HK-2 (cell line): ENCODE measurements around the gene GDF2.

ENCODE experiments used
- DNase-seq: peaks from one replicate; pipeline ENCODE4 v3.0.0-alpha.2; 2018; ENCODE audit not compliant: unreplicated experiment

The GDF2 gene

DNA sequence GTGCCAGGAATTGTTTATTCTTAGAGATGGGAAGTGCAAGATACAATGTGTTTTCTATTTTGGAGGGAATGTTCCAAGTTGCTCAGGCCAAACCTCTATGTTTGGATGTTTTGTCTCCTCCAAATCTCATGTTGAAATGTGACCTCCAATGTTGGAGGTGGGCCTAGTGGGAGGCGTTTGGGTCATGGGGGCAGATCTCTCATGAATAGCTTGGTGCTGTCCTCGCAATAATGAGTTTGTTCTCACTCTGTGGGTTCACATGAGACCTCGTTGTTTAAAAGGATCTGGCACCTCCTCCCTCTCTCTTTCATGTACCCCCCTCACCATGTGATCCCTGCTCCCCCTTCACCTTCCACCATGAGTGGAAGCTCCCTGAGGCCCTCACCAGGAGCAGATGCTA, 30.6 kb upstream of the GDF2 start:
- no peak for DNase-seq

- no peak for DNase-seq
Measured at GRCh38 chr10:47294057-47294456, 28.2 kb upstream of the GDF2 start.

- no peak for DNase-seq
Measured at GRCh38 chr10:47294501-47294900, 27.8 kb upstream of the GDF2 start.

DNA sequence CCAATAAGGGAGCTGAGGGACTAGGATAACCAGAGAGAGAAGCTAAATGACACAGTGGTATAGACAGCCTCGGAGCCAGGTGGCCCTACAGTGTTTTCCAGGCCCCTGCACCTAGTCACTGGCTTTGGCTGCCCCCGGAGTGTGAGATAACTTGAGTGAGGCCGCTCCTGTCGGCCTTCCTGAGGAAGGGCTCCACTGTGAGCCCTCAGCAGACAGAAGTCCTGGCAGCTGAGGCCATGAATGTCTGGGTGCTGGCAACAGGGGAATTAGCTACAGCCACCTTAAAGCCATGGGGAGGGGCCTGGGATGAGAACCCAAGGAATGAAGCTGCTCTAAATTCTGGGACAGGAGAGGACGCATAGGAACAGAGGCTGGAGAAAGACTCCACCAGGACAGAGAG, 26.8 kb upstream of the GDF2 start:
- no peak for DNase-seq

GRCh38 chr10:47296156-47296894, 25.9 kb upstream of the GDF2 start:
- no peak for DNase-seq

- no peak for DNase-seq
Measured at GRCh38 chr10:47296941-47297340, 25.3 kb upstream of the GDF2 start.

GRCh38 chr10:47297866-47298540, 24.3 kb upstream of the GDF2 start:
- DNase-seq, result no peak

GRCh38 chr10:47298715-47299114, 23.5 kb upstream of the GDF2 start:
- DNase-seq, result no peak

DNA sequence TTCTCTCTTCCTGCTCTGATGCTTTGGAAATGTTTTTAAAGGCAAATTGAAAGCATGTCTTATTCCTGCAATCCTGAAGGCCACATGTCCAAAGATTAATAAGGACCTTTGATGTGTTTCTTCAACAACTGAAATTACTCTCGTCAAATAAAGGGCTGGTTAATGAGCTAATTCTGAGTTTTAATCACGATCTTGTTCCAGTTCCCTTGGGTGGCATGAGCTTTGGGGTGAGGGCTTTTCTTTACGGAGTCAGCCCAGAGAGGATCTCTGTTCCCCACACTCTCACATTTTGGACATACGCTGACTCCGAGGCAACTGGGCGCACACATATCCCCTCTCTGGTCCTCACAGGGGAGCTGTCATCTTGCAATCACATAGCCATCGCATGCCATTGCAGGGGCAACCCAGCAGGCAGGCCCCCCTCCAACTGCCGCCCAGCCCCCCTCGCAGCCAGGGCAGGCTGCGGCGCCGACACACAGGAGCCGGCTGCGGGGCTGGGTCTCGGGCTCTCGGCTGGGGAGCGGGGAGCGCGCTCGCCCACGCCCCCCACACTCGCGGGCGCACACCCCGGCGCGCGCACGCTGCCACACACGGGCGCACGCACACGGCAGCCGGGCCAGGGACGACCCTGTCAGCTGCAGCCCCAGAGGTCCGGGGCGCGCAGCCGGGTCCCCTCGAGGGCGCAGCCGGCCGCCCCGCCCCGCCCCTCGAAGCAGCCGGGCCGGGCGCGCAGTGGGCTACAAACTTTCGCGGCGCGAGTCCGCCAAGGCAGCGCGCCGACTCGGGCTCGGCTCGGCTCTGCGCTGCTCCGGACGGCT, 22.4 kb upstream of the GDF2 start, which contains the start of gene GDF10:
TSS of gene GDF10 (plus strand) at position 587 of the 818 bp plus-strand sequence. CDS start 455 bp downstream, outside the sequence.
- no peak for DNase-seq

GRCh38 chr10:47300429-47300931, 21.8 kb upstream of the GDF2 start:
- DNase-seq, result no peak

- DNase-seq, result no peak
Measured at GRCh38 chr10:47301833-47302232, 20.4 kb upstream of the GDF2 start.

DNA sequence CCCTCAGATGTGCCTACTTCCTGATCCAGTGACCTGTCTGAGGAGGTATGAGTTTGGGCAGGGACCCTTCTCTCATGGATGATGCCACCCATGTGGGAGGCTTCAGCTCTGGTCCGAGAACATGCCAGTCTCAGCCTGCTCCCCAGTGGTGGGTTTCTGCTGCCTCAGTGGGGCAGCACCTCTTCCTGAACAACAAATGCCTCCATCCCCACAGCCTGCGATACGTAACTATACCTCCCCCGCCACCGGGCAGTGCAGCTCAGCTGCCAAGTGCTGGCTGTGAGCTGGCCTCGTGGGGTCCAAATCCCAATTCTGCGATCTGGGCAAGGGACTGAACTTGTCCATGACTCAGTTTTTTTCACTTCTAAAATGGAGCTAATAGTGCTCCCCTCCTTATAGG, 19.1 kb upstream of the GDF2 start:
- DNase-seq, result no peak

- DNase-seq, result no peak
Measured at GRCh38 chr10:47303866-47304265, 18.4 kb upstream of the GDF2 start.

DNA sequence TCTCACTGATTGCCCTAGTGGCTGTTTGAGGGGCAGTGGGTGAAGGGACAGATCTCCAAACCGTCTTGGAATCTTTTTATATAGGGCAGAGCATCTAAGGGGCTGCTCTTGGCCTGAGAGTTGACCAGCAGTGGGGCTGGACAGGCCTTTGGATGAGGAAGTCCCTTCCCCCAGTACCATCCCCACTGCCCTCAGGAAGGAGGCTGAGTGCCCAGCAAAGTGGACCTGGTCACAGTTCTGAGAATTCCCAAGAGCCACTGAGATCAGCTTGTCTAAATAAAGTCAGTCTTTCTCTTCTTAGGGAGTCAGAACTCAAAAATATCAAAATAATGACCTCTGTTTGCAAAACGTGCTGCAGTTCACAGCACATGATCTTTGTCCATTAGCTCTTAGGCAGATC, 16.7 kb upstream of the GDF2 start:
- DNase-seq, result no peak

GRCh38 chr10:47306387-47307210, 15.7 kb upstream of the GDF2 start:
- no peak for DNase-seq

DNA sequence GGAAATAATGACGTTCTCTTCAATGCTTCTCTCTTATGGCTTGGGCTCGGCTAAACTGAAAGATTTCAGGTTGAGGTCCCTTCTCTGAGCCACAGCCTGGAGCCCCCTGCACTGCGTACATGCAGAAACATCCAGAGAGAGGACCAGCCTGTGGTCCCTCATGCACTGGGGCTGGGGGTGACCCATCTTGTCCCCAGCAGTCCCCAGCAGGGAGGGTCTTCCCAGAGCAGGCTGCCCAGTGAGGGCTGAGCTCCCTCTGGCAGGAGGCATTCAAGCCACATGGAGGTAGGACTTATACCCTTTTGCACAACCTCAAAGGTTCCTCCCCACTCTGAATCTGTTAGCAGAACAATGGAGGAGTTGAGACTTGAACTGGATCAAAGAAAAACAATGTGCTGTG, 14.9 kb upstream of the GDF2 start:
- no peak for DNase-seq

GRCh38 chr10:47308775-47309174, 13.5 kb upstream of the GDF2 start:
- no peak for DNase-seq

DNA sequence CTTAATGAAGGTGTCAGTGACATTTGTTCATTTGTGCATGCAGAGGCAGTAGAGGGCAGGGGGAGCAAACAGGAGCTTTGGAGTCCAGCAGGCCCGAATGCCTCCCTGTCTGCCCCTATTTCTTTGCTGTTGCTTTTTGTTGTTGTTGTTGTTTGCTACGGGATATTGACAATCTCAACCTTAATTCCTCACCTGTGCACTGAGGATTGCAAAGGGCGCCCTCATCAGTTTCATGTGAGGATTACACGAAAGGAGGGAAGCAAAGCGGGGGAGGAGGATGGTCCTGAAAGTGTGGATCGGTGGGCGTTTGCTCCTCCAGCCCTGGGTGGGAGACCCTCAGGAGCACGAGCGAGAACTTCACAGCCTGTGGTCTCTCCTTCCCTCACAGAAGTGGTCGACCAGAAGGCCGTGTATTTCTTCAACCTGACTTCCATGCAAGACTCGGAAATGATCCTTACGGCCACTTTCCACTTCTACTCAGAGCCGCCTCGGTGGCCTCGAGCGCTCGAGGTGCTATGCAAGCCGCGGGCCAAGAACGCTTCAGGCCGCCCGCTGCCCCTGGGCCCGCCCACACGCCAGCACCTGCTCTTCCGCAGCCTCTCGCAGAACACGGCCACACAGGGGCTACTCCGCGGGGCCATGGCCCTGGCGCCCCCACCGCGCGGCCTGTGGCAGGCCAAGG, 12.7 kb upstream of the GDF2 start:
- no peak for DNase-seq

DNA sequence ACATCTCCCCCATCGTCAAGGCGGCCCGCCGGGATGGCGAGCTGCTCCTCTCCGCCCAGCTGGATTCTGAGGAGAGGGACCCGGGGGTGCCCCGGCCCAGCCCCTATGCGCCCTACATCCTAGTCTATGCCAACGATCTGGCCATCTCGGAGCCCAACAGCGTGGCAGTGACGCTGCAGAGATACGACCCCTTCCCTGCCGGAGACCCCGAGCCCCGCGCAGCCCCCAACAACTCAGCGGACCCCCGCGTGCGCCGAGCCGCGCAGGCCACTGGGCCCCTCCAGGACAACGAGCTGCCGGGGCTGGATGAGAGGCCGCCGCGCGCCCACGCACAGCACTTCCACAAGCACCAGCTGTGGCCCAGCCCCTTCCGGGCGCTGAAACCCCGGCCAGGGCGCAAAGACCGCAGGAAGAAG, 12.2 kb upstream of the GDF2 start:
- DNase-seq, result no peak

GRCh38 chr10:47311193-47311931, 10.9 kb upstream of the GDF2 start:
- no peak for DNase-seq
